Cerebellar nuclear complex (tissue), 1 donor: ENCODE results near the gene PRKD2.

Experiments
- DNase-seq, 2 experiments: peaks; one replicate each; lab custom pipeline; 2025; lab: John Stamatoyannopoulos, UW

Gene PRKD2

GRCh38 chr19:46741447-46741846 lies 24.5 kb upstream of the PRKD2 start:
- DNase-seq = no peak

- peak; percentile 77 to 85 for DNase-seq
Observed at GRCh38 chr19:46739290-46739771, 22.4 kb upstream of the PRKD2 start.

- DNase-seq = no peak
Observed at GRCh38 chr19:46737761-46738171, 20.9 kb upstream of the PRKD2 start.

GRCh38 chr19:46737298-46737654 lies 20.4 kb upstream of the PRKD2 start:
- DNase-seq = no peak

- DNase-seq = no peak
Observed at GRCh38 chr19:46736531-46737297, 19.8 kb upstream of the PRKD2 start.

- no peak for DNase-seq
Observed at GRCh38 chr19:46733690-46734292, 16.9 kb upstream of the PRKD2 start.

GRCh38 chr19:46732966-46733689 lies 16.2 kb upstream of the PRKD2 start:
- no peak for DNase-seq

GRCh38 chr19:46732172-46732938 lies 15.4 kb upstream of the PRKD2 start:
- DNase-seq = no peak

GRCh38 chr19:46731584-46731983 lies 14.7 kb upstream of the PRKD2 start:
- DNase-seq = no peak

GRCh38 chr19:46731007-46731501 lies 14.1 kb upstream of the PRKD2 start:
- DNase-seq = no peak

- DNase-seq = no peak
Observed at GRCh38 chr19:46730595-46730994, 13.7 kb upstream of the PRKD2 start.

- DNase-seq = no peak
Observed at GRCh38 chr19:46730187-46730586, 13.3 kb upstream of the PRKD2 start.

GRCh38 chr19:46729696-46730095 lies 12.8 kb upstream of the PRKD2 start:
- no peak for DNase-seq

- DNase-seq = no peak
Observed at GRCh38 chr19:46728693-46729339, 11.9 kb upstream of the PRKD2 start.

- DNase-seq = no peak
Observed at GRCh38 chr19:46728208-46728607, 11.3 kb upstream of the PRKD2 start.

- no peak for DNase-seq
Observed at GRCh38 chr19:46727757-46728156, 10.8 kb upstream of the PRKD2 start.

- no peak for DNase-seq
Observed at GRCh38 chr19:46726971-46727501, 10.1 kb upstream of the PRKD2 start.

GRCh38 chr19:46726551-46726950 lies 9.6 kb upstream of the PRKD2 start:
- no peak for DNase-seq

- DNase-seq = no peak
Observed at GRCh38 chr19:46725859-46726393, 9.0 kb upstream of the PRKD2 start.

- no peak for DNase-seq
Observed at GRCh38 chr19:46725036-46725820, 8.3 kb upstream of the PRKD2 start.
